Loucy (cell line): Measurements from ENCODE around the gene TOP1.

Source experiments
- CTCF ChIP-seq: fragments of 200-600 bp; sonication (generic); conservative IDR thresholded peaks from 2 replicates; pipeline ENCODE4 v1.5.1; 2014; ENCODE audit warnings: mild to moderate bottlenecking, antibody characterized with exemption, low read length
- EZH2phosphoT487 ChIP-seq: fragments of 200-600 bp; IDR thresholded peaks from 2 replicates; pipeline ENCODE4 v1.6.1; 2018; ENCODE audit warnings: antibody characterized with exemption, mild to moderate bottlenecking, moderate library complexity, borderline replicate concordance

- no peak for TF ChIP-seq CTCF
- TF ChIP-seq EZH2phosphoT487: no peak
Measured at GRCh38 chr20:41085606-41086005, 57.0 kb downstream of the TOP1 start.
